ENCODE data around the gene AP5M1.

Gene AP5M1

GRCh38 chr14:57246933-57247657, 21.7 kb upstream of the AP5M1 start:
- no peak for TF ChIP-seq CTCF (IDR thresholded peaks at IDR 0.05)

GRCh38 chr14:57254884-57255283, 13.9 kb upstream of the AP5M1 start:
- no peak for TF ChIP-seq CTCF (IDR thresholded peaks at IDR 0.05)

- no peak for TF ChIP-seq CTCF (IDR thresholded peaks at IDR 0.05)
Measured at GRCh38 chr14:57259672-57260071, 9.1 kb upstream of the AP5M1 start.

GRCh38 chr14:57261604-57262003, 7.2 kb upstream of the AP5M1 start:
- TF ChIP-seq CTCF (IDR thresholded peaks at IDR 0.05) = no peak

- TF ChIP-seq CTCF (IDR thresholded peaks at IDR 0.05) = no peak
Measured at GRCh38 chr14:57262117-57262516, 6.7 kb upstream of the AP5M1 start.

GRCh38 chr14:57266065-57266464, 2.7 kb upstream of the AP5M1 start:
- TF ChIP-seq CTCF (IDR thresholded peaks at IDR 0.05) = no peak

- TF ChIP-seq CTCF (IDR thresholded peaks at IDR 0.05) = no peak
Measured at GRCh38 chr14:57273236-57273635, 4.5 kb downstream of the AP5M1 start.

GRCh38 chr14:57274551-57274950, 5.8 kb downstream of the AP5M1 start:
- no peak for TF ChIP-seq CTCF (IDR thresholded peaks at IDR 0.05)
